Kidney tubule cell (primary cell): Measurements from ENCODE around the gene CCDC74B.
"Not testable (repeated sequence)": the region's sequence is repeated elsewhere in the genome, so short reads cannot be mapped to it uniquely, and the experiment has no call there.

Experiments used
- DNase-seq: peaks from one replicate; pipeline ENCODE4 v3.0.0-alpha.2; 2018; ENCODE audit warnings: low spot score

Gene CCDC74B

DNA sequence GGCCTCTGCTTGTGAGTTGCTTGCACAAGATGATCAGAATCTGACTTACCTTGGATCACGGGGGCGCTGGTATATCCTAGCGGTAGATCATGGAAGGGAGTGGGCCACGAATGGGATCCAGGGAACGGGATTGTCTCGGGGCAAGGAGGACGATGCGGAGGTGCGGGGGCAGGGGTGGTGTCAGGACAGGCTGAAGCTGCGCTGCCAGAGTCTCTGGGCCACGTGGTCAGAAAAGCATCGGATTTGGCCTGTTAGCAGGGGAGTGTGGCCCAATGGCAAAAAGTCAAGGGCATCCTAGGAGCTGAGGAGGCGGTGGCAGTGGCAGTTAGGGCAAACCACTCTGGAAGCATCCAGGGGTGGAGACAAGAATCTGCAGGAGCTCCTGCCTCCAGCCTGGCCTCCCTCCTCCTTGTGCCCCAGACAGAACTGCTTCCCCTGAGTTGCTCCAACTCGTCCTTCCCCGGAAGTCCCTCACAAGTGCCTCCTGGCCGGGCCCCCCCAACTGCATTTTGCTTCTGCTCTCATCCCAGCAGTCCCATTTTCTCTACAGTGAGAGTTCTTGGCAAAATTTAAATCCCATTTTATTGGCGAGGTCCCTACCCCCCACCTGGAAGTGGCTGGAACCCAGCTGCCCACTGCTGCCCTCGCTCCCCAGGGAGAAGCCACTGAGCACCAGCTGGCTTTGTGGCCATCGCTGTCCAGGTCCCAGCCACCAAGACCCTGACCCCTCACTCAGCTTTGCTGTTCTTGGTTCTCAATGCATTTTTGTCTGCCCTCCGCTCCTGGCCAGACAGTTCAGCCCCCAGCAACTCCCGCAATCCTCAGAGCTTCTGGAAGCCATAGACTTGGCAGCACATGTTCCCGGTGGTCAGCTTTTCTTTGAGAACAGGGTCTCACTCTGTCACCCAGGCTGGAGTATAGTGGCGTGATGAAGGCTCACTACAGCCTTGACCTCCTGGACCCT is 5.6 kb upstream of the CCDC74B start:
- DNase-seq: no peak

DNA sequence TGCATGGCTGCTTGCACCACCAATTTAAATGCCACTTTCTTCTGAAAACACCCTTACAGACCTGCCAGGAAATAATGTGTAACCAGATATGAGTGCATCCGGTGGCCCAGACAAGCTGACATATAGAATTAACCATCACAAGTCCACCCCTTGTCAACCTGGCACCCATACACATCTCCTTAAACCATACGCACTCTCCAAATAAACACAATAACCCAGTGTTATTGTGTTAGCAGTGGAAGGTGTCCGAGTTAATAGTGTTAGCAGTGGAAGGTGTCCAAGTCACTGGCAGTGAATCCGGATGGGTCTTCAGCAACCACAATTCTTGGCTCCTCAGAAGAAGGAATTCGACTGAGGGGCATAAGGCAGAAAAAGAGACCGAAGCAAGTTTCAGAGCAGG is 3.6 kb upstream of the CCDC74B start:
- DNase-seq: not testable (repeated sequence)

DNA sequence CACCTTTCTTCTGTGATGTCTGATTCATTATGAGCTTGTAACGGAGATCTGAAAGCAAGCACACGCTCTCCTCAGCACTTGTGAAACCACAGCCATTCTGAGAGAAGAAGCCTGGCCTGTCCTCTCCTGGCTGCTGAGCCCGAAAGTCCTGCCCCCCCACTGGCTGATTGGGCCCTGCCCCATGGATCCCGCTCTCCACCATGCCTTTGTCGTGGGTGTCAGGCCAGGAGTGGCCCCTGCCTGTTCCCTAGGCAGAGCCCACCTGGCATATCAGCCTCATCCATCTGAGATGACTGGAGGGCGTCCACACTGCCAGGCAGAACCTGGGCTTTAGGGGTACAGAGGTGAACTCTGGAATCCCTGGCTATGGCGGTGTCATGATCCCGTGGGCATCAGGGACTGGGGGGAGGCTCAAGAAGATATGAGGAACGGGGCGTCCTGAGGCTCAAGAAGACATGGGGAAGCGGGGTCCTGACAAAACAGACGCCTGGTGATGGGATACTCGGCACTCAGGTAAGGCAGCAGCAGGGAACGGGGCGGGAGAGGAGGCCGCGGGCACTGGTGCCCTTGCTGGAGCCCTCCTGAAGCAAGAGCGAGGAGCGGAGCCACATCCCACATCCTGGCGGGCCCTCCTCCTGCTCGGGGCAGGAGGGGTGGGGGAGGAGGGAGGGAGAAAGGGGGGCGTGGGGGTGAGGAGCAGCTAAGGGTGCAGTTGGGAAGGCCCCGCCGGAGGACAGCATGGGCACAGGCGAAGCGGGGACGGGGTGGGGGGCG is 1.5 kb downstream of the CCDC74B start:
- DNase-seq: not testable (repeated sequence)

DNA sequence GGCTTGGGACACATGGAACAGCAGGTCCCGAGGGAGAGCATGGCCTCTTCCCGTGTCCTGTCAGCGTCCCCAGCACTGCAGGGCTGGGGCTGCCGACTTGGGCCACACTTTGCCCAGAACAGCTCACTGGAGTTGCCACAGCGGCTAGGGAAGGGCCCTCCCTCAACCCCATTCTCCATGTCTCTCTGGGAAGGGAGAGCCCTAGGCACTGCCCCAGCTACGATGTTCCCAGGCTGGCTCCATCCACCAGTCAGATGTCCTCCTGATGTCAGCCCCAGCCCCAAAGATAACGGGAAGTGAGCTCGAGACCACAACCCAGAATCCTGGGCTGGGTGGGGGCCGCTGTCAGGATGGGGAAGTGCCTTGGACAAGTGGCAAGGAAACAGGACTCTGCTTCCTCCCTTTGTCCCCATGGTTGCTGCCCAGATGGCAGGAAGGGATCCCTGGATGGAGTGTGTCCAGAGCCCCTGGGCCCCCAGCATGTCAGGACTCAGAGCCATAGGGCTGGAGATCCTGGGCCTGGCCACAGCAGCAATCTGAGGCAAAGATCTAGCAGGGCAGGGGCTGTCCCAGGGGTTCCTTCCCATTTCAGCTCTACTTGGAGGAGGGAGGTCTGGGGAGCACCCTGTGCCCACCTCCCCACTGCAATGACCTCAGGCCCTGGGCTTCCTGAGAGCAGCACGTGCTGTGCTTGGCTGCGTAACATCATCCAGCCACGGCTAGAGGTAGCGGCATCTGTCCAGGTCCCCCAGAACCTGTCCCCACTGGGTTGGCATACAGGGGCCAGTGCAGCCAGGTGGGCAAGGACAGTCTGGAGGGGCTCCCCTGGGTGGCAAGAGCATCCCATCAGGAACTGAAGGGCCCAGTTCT is 2.3 kb downstream of the CCDC74B start:
- not testable (repeated sequence) for DNase-seq

DNA sequence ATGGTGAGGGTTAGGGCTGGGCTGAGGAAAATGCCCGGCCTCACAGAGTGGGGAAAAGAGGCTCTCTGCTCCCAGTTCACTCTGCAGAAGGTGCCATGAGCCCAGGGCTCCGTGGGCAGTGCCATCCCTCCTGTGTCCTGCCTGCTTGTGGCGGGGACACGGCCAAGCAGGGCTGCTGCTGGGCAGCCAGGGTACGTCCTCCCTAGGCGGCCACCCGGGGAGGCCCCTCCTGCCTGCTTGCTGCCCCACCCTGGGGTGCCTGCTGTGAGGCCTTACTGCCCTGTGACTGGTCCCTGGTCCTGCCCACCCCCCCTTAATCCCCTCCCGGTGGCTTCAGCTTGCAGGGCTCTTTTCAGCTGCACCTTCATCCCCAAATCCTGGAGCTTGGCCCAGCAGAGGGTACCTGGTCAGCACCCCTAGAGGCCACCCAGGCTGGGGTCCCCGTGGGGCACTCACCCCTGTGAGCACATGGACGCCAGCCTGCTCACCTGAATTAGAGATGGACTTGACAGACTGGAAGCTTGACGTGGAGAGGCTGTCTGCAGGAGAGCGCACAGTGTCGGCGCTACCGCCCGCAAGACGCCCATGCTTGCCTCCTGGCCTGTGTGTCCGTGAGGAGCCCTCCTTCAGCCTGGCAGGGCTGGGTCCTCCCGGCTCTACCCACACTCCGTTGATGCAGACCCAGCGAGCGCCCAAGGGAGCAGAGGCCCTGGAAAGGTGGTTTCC is 3.1 kb downstream of the CCDC74B start:
- DNase-seq: not testable (repeated sequence)

DNA sequence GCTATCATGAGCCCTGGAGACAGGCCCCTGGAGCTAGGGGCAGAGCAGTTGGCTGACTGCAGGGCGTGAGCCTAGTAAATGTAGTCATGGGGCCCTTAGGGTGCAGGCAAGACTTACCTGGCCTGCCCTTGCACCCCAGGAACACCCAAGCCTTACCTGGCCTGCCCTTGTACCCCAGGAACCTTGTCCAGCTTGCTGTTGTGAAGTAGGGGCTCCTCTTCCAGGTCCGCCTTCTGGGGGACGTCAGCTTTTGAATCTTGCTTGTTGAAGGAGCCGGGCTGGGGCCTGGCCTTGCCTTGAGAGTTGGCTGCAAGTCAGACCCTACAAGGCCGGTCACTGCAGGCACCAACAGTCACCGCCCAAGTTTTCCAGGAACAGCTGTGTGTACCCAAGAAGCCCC is 3.9 kb downstream of the CCDC74B start:
- DNase-seq: not testable (repeated sequence)

DNA sequence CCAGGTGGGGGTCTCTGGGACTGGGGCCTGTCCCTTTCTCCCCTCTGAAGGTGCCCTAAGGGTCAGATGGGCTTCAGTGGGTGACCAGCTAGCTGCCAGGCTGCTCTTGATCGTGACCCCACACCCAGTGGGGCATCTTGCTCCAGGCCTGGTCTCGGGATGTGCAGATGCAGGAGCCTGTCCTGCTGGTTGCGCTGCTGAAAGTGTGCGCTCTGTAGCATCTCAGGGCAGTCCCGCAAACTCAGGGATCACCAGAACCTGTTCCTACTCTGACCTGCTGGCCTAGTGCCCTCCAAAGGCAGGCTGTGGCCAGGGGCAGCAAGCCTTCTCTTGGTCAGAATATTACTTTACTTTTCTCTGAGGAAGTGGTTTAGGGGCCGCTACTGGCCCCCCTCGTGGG is 4.4 kb downstream of the CCDC74B start:
- not testable (repeated sequence) for DNase-seq

DNA sequence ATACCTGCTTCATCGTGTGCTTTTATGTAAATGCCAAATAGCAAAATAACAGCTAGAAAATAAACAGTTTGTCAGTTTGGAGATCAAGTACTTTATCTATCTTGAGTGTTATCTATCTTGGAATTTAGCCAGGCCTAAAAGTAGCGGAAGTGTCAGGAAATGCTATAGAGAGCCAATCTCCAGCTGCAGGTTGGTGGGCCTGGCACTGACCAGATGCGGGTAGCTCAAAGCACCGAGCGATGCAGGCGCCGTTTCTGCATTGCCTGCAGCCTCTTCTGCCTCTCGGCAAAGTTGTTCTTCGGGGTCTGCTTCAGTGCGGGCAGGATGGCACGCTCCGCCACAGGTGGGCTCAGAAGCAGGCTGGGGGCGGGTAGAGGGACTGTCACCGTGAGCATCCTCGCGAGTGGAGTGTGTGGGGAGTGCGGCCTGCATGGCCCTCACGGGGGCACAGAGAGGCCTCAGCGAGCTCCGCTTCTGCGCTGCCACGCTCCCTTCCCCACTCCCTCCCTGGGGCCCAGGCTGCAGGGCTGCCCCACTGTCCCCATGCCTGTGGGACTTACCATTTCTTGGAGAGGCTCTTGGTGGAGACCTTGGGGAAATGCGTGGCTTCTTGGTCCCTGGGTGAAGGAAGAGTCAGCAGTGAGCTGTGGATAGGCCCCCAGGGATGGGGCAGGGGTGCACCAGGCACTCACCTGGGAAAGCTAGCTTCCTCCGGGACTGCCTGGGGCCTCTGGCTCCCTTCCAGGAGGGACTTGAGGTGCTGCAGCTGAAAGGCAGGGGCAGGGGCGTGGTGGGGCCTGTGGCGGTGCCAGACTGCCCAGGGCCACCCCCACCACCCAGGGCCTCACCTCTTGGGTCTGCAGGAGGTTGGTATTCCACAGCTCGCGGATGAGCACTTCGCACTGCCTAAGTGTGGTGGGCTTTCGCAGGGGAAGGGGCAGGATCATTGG is 5.3 kb downstream of the CCDC74B start:
- not testable (repeated sequence) for DNase-seq

DNA sequence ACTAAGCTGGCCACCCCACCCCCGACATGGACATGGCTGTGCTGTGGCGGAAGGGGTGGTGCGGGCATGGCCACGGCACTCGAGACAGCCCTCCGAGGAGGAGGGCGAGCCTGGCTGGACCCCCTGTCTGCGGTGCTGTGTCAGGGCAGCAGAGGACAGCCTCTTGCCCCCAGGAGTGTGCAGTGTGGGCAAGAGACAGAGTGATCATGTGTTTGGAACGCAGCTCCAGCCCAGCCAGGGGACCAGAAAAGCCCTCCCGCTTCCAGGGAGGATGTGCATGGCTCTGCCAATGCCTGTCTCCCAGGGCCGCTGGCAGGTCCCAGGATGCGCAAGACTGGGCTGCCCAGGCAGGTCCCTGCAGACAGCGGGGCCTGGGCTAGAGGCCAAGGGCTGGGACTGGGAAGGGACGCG is 6.1 kb downstream of the CCDC74B start:
- DNase-seq: not testable (repeated sequence)

DNA sequence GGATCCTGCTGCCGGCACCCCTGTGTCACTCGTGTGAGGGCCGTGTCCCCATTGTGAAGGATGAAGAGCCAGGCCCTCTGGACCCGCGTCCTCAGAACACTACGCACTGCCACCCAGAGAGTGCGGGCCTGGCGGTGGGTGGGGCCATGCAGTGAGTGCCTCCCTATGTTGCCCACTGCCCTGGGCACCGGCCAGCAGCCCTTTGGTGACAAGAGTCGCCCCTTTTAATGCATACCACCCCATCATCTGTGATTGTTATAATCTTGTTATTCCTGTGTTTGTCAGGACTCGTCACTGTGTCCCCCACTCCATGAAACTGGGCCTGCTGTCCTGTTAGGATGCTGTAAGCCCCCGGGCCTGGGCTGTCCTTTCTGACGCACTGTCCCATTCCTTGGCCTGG is 6.6 kb downstream of the CCDC74B start:
- not testable (repeated sequence) for DNase-seq

DNA sequence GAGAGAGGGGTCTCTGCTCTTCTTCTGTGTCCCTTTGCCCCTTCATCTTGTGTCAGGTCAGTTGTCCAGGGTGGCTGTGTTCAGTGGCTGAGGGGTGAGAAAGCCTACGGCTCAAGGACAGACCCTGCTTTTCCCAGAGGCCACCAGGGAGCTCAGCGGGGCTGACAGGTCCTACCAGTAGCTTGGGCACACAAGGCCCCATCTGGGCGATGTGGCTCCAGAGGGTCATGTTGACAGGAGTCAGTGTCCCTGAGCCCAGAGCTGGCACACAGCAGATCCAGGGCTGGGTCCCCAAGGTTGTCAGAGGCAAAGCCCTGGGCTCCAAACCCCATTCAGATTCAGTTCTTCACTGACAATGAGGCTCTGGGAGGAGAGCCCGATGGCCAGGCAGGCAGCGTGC is 7.8 kb downstream of the CCDC74B start:
- not testable (repeated sequence) for DNase-seq

DNA sequence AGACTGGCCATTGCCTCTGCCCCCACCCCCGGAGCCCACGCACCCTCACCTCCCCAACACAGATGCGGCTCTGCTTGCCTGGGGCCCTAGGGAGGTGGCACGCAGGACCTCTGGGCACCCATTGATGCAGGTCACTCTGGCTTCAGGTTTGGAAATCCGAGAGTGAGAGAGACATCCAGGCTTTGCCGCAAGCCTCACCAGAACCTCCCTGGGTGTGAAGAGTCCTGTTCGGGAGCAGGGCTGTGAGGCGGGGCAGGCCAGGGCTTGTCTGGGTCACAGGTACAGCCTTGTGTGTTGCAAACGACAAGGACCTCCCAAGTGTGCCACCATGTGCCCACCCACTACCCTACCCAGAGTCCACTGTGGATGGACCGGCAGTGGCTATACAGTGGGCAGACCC is 8.4 kb downstream of the CCDC74B start:
- DNase-seq: not testable (repeated sequence)

DNA sequence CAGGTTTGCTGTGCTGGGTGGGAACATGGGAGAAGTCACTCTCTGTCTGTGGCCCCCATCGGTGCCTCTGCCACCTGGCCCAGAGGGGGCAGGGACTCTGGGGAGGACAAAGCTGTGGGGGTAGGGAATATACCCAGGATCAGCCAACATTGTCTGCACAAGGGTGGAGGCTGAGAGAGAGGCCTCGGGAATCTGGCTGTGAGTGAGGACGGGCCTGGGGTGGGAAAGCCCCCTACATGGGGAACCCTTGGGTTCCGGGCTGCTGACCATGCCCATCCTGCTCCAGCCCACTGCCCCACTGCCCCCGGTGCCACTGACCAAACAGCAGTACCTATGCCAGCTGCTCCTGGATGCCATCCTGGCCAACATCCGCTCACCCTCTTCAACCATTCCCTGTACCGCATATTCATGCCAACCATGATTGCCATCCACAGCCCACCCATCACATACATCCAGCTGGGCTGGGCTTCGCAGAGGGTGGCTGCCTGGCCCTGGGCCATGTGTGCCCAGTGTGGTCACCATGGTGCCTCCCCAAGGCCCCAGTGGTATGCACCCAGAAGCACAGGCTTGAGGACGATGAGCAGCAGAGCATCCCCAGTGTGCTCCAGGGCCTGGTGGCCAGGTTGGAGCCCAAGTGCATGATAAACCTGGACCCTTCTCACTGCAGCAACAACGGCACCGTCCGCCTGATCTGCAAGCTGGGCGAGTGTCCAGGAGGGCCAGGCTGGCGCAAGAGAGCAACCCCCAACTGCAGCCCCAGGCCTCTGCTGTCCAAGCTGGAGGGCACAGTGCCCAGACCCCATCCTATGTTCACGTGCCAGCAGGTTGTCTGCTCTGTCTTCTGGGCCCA is 9.0 kb downstream of the CCDC74B start:
- DNase-seq: no peak

DNA sequence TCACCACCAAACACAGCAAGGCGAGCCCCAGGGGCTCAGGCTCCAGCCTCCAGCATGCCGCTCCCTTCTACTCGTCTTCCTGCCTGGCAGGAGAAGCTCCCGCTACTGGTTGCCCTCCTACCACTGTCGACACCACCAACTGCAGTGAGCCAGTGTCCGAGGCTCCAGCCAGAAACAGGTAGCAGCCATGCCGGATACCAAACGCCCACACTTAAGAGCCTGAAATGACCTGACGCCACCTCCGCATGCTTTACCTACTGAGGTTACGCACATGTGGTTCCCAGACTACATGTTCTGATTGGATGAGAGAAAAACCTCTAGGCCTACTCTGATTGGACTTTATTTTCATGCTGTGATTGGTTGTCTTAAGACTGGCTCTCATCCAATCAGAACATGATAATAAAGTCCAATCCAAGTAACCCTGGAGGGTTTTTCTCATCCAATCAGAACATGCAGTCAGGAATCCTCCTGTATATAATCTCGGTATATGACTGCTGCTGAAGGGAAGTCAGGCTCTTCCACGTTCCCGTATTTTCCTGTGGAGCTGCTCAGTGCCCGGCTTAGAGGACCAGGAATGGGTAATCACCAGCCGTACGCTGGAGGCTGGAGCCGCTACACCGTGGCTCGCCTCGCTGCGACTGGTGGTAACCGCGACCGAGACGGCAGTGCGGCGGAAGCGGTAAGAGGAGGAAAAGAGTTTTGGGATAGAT is 15.6 kb downstream of the CCDC74B start, which contains the start of gene POTEF:
POTEF (minus strand) TSS at position 103 of the 710 bp plus-strand sequence. CDS start 8,707 bp downstream, outside the sequence.
- not testable (repeated sequence) for DNase-seq

DNA sequence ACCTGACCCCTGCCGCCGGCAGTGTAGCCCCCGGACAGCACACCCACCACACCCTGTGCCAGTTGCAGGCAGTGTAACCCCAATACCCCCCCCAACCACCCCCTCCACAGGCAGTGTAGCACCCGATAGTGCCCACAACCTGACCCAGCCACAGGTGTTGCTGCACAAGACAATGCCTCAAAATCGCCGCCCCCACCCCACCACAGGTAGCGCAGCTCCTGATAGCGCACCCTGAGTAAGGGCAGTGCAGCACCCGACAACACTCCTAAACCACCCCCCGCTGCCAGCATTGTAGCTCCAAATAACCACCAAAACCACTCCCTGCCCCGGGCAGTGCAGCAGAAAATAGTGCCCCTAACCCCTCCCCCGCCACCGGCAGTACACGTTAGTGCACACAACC is 16.4 kb downstream of the CCDC74B start:
- not testable (repeated sequence) for DNase-seq

DNA sequence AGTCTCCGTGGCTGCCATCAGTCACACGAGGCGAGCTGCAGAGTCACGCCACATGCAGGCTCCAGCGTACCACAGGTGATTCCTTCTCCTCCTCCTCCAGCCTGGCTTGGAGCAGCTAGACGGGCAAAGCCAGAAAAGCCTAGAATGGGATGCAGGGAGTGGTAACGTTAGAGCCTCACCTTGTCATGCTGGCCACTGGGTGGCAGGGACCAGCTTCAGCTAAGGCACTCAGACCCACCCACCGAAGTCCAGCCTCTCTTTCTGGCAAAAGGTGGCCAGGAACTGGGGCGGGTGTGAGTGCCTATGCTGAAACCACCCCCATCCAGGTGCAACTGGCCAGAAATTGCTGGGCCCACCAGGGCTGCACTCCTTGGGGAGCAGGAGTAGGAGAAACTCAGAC is 17.2 kb downstream of the CCDC74B start:
- not testable (repeated sequence) for DNase-seq

DNA sequence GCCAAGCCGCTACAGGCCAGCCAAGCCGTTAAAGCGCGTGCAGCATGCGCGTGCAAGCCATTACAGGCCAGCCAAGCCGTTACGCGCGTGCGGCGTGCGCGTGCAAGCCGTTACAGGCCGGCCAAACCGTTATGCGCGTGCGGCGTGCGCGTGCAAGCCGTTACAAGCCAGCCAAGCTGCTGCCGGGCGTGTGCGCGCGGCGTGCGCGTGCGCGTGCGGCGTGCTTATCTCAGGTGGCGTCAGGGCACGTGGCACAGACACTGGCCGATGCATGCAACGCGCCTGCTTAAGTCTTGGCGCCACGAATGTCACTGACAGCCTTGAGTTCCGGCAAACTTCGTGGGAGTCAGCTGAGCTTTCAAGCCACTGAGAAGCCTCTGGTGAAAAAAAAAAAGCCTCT is 24.0 kb downstream of the CCDC74B start:
- DNase-seq: not testable (repeated sequence)
